Measurements from ENCODE around the gene PCDHA6. TPM values are rescaled to one million over a fixed set of nuclear protein-coding genes. Genes with fewer than 3 reads are reported as not detected.
A peak's percentile ranks its signal among the peaks of the same experiment; 100 is the strongest.
"Not testable (repeated sequence)": the region's sequence is repeated elsewhere in the genome, so short reads cannot be mapped to it uniquely, and the experiment has no call there.

The PCDHA6 gene
- total and polyA plus RNA-seq, 12 donors: 0.14 to 0.31 (median 0.18) TPM; not detected in 9

DNA sequence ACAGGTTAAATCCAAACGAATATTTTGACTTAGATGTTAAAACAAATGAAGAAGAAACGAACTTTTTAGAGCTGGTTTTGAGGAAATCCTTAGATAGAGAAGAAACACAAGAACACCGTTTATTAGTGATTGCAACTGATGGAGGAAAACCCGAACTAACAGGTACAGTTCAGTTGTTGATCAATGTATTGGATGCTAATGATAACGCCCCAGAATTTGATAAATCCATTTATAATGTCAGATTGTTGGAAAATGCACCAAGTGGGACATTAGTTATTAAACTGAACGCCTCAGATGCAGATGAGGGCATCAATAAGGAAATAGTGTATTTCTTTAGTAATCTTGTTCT is 5.5 kb upstream of the PCDHA6 start:
- Histone ChIP-seq H3K36me3 (no peaks in the 10 kb centered on the region), H3K27ac (no peak overlapping the region), H3K9me3 (peaks cover 0 to 61% (median 7%) of the 10 kb centered on the region in 11 donors), H3K27me3 (peaks cover 0 to 79% (median 38%) of the 10 kb centered on the region in 7 donors), H3K4me3 (no peak overlapping the region), H3K4me1 (no peaks in the 10 kb centered on the region)
- TF ChIP-seq, protein P1, sequence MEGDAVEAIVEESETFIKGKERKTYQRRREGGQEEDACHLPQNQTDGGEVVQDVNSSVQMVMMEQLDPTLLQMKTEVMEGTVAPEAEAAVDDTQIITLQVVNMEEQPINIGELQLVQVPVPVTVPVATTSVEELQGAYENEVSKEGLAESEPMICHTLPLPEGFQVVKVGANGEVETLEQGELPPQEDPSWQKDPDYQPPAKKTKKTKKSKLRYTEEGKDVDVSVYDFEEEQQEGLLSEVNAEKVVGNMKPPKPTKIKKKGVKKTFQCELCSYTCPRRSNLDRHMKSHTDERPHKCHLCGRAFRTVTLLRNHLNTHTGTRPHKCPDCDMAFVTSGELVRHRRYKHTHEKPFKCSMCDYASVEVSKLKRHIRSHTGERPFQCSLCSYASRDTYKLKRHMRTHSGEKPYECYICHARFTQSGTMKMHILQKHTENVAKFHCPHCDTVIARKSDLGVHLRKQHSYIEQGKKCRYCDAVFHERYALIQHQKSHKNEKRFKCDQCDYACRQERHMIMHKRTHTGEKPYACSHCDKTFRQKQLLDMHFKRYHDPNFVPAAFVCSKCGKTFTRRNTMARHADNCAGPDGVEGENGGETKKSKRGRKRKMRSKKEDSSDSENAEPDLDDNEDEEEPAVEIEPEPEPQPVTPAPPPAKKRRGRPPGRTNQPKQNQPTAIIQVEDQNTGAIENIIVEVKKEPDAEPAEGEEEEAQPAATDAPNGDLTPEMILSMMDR (IDR thresholded peaks at IDR 0.05): no peak
- intact Hi-C loops (cut with DNase I): no loop called here
- DNase-seq (no peak), ATAC-seq (no peak)
- 22 to 30% methylated on average over 6 of the region's 6 CpGs for WGBS, 2 donors

DNA sequence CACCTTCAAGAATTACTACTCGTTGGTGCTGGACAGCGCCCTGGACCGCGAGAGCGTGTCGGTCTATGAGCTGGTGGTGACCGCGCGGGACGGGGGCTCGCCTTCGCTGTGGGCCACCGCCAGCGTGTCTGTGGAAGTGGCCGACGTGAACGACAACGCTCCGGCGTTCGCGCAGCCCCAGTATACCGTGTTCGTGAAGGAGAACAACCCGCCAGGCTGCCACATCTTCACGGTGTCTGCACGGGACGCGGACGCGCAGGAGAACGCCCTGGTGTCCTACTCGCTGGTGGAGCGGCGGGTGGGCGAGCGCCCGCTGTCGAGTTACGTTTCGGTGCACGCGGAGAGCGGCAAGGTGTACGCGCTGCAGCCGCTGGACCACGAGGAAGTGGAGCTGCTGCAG is 4.8 kb upstream of the PCDHA6 start:
- H3K27ac ChIP-seq; H3K4me1 ChIP-seq; H3K36me3 ChIP-seq; intact Hi-C loops (cut with DNase I); H3K4me3 ChIP-seq; DNase-seq; ATAC-seq: not testable (repeated sequence)
- Histone ChIP-seq H3K9me3 (peaks cover 0 to 67% (median 6%) of the 10 kb centered on the region in 11 donors), H3K27me3 (peaks cover 0 to 87% (median 44%) of the 10 kb centered on the region in 7 donors)
- 41 to 48% methylated on average over 48 of the region's 48 CpGs for WGBS, 2 donors

DNA sequence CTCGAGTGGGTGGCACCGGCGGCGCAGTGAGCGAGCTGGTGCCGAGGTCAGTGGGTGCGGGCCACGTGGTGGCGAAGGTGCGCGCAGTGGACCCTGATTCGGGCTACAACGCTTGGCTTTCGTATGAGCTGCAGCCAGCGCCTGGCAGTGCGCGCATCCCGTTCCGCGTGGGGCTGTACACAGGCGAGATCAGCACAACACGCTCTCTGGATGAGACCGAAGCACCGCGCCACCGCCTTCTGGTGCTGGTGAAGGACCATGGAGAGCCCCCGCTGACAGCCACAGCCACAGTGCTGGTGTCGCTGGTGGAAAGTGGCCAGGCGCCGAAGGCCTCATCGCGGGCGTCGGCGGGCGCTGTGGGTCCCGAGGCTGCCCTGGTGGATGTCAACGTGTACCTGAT is 4.3 kb upstream of the PCDHA6 start:
- H3K4me3 ChIP-seq: no peak overlapping the region
- 45 to 59% methylated on average over 35 to 38 of the region's 38 CpGs for WGBS, 2 donors
- TF ChIP-seq, protein P1 (IDR thresholded peaks at IDR 0.05): no peak
- H3K36me3 ChIP-seq: no peaks in the 10 kb centered on the region
- H3K27me3 ChIP-seq: peaks cover 0 to 92% (median 49%) of the 10 kb centered on the region in 7 donors
- H3K9me3 ChIP-seq: peaks cover 0 to 72% (median 6%) of the 10 kb centered on the region in 11 donors
- ATAC-seq (no peak), DNase-seq (no peak)
- H3K27ac ChIP-seq: no peak overlapping the region
- no peaks in the 10 kb centered on the region for H3K4me1 ChIP-seq
- intact Hi-C loops (cut with DNase I): no loop called here

DNA sequence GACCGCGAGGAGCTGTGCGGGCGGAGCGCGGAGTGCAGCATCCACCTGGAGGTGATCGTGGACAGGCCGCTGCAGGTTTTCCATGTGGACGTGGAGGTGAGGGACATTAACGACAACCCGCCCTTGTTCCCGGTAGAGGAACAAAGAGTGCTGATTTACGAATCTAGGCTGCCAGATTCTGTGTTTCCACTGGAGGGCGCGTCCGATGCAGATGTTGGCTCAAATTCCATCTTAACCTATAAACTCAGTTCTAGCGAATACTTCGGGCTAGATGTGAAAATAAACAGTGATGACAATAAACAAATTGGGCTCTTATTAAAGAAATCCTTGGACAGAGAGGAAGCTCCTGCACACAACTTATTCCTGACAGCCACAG is 590 bp downstream of the PCDHA6 start:
- H3K36me3 ChIP-seq: no peaks in the 10 kb centered on the region
- H3K4me1 ChIP-seq: no peaks in the 10 kb centered on the region
- no peak overlapping the region for H3K27ac ChIP-seq
- no peak for DNase-seq
- H3K9me3 ChIP-seq: peaks cover 0 to 75% (median 18%) of the 10 kb centered on the region in 11 donors
- peaks cover 0 to 98% (median 57%) of the 10 kb centered on the region in 7 donors for H3K27me3 ChIP-seq
- ATAC-seq: no peak
- H3K4me3 ChIP-seq: peak overlapping the region in 2 of 10 donors; percentile 12 to 23
- WGBS, 2 donors: 15 to 16% methylated on average over 18 of the region's 18 CpGs
- intact Hi-C loops (cut with DNase I): no loop called here
- TF ChIP-seq, protein P1 (IDR thresholded peaks at IDR 0.05): no peak

DNA sequence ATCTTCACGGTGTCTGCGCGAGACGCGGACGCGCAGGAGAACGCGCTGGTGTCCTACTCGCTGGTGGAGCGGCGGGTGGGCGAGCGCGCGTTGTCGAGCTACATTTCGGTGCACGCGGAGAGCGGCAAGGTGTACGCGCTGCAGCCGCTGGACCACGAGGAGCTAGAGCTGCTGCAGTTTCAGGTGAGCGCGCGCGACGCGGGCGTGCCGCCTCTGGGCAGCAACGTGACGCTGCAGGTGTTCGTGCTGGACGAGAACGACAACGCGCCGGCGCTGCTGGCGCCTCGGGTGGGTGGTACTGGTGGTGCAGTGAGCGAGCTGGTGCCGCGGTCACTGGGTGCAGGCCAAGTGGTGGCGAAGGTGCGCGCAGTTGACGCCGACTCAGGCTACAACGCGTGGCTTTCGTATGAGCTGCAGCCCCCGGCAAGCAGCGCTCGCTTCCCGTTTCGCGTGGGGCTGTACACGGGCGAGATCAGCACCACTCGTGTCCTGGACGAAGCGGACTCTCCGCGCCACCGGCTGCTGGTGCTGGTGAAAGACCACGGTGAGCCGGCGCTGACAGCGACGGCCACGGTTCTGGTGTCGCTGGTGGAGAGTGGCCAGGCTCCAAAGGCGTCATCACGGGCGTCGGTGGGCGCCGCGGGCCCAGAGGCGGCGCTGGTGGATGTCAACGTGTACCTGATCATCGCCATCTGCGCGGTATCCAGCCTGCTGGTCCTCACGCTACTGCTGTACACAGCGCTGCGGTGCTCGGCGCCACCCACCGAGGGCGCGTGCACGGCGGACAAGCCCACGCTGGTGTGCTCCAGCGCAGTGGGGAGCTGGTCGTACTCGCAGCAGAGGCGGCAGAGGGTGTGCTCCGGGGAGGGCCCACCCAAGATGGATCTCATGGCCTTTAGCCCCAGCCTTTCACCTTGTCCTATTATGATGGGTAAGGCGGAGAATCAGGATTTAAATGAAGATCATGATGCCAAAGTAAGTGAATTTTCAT is 2.0 kb downstream of the PCDHA6 start:
- not testable (repeated sequence) for H3K4me3 ChIP-seq, H3K27ac ChIP-seq, H3K4me1 ChIP-seq, DNase-seq, H3K36me3 ChIP-seq, ATAC-seq
- intact Hi-C loops (cut with DNase I): loop anchor here in 2 of 10 donors (5.0 to 10.0 kb wide), 2 partner anchors 212 to 215 kb away; no protein-coding TSS in a partner anchor
- 30 to 39% methylated on average over 106 of the region's 106 CpGs for WGBS, 2 donors
- peaks cover 0 to 97% (median 59%) of the 10 kb centered on the region in 7 donors for H3K27me3 ChIP-seq
- H3K9me3 ChIP-seq: peaks cover 0 to 71% (median 18%) of the 10 kb centered on the region in 11 donors
